Measurements from ENCODE around the gene C14orf180. TPM values are rescaled to one million over a fixed set of nuclear protein-coding genes. Genes with fewer than 3 reads are reported as not detected.

Gene C14orf180
- total RNA-seq, 4 donors from 2014 or later = 25.8 to 57.8 (median 35.4) TPM

GRCh38 chr14:104591506-104592291 lies 12.1 kb downstream of the C14orf180 start:
- ATAC-seq (ENCODE audit: low FRiP score) = no peak
- DNase-seq (ENCODE audit: low spot score) = no peak
- TF ChIP-seq, protein P1, sequence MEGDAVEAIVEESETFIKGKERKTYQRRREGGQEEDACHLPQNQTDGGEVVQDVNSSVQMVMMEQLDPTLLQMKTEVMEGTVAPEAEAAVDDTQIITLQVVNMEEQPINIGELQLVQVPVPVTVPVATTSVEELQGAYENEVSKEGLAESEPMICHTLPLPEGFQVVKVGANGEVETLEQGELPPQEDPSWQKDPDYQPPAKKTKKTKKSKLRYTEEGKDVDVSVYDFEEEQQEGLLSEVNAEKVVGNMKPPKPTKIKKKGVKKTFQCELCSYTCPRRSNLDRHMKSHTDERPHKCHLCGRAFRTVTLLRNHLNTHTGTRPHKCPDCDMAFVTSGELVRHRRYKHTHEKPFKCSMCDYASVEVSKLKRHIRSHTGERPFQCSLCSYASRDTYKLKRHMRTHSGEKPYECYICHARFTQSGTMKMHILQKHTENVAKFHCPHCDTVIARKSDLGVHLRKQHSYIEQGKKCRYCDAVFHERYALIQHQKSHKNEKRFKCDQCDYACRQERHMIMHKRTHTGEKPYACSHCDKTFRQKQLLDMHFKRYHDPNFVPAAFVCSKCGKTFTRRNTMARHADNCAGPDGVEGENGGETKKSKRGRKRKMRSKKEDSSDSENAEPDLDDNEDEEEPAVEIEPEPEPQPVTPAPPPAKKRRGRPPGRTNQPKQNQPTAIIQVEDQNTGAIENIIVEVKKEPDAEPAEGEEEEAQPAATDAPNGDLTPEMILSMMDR (IDR thresholded peaks at IDR 0.05) = no peak

DNA sequence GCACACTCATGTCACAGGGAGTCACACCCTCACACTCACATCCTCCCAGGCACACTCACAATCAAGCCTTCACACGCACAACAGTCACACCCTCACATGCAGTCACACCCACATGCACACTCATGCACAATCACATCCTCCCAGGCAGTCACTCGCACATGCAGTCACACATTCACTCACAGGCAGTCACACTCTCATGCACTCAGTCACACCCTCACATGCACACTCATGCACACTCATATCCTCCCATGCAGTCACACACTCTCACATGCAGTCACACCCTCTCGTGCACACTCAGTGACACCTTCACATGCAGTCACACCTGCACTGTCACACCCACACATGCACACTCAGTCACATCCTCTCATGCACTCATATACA lies 12.7 kb downstream of the C14orf180 start:
- TF ChIP-seq, protein P1 (IDR thresholded peaks at IDR 0.05) = no peak
- ATAC-seq (ENCODE audit: low FRiP score) = no peak
- DNase-seq (ENCODE audit: low spot score) = no peak

GRCh38 chr14:104592785-104593184 lies 13.2 kb downstream of the C14orf180 start:
- TF ChIP-seq, protein P1 (IDR thresholded peaks at IDR 0.05) = no peak
- ATAC-seq (ENCODE audit: low FRiP score) (no peak), DNase-seq (ENCODE audit: low spot score) (no peak)

- DNase-seq (ENCODE audit: low spot score) (no peak), ATAC-seq (ENCODE audit: low FRiP score) (no peak)
- TF ChIP-seq, protein P1 (IDR thresholded peaks at IDR 0.05) = no peak
Measured at GRCh38 chr14:104593241-104593701, 13.7 kb downstream of the C14orf180 start.

- ATAC-seq (ENCODE audit: low FRiP score) = no peak
- TF ChIP-seq, protein P1 (IDR thresholded peaks at IDR 0.05) = no peak
- no peak for DNase-seq (ENCODE audit: low spot score)
Measured at GRCh38 chr14:104593710-104594136, 14.2 kb downstream of the C14orf180 start.

GRCh38 chr14:104594310-104595046 lies 14.9 kb downstream of the C14orf180 start:
- no peak for DNase-seq (ENCODE audit: low spot score)
- TF ChIP-seq, protein P1 (IDR thresholded peaks at IDR 0.05) = no peak
- ATAC-seq (ENCODE audit: low FRiP score) = no peak

Data from omental fat pad (tissue), 4 donors.